GM12873 (cell line): ENCODE results near the gene PTPRT.

Source experiments
- CTCF ChIP-seq: IDR thresholded peaks from 2 replicates; pipeline ENCODE4 v1.5.1; 2012; ENCODE audit warnings: low read depth, mild to moderate bottlenecking, moderate library complexity, low read length, control low read depth; ENCODE audit not compliant: insufficient read depth; ENCODE audit errors: missing control alignments

PTPRT gene

GRCh38 chr20:42295592-42295991, 894.1 kb downstream of the PTPRT start:
- no peak for TF ChIP-seq CTCF

DNA sequence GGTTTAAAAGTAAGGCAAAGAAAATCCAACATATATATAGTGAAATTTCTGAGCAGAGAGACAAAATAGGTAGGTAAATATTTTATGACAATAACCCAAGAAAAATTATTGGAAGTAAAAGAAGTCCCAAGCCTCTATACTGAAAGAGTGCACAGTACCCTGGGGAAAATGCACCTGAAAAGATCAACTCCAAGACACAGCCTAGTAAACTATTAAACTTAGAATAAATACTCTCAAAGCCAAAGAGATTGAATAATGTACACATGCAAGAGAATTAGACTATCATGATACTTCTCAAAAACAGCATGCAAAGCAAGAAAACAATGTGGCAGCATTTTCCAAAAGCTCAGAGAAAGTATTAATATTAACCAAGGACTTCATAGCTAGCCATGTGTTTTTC, 894.7 kb downstream of the PTPRT start:
- no peak for TF ChIP-seq CTCF

GRCh38 chr20:42281801-42282200, 907.9 kb downstream of the PTPRT start:
- no peak for TF ChIP-seq CTCF

DNA sequence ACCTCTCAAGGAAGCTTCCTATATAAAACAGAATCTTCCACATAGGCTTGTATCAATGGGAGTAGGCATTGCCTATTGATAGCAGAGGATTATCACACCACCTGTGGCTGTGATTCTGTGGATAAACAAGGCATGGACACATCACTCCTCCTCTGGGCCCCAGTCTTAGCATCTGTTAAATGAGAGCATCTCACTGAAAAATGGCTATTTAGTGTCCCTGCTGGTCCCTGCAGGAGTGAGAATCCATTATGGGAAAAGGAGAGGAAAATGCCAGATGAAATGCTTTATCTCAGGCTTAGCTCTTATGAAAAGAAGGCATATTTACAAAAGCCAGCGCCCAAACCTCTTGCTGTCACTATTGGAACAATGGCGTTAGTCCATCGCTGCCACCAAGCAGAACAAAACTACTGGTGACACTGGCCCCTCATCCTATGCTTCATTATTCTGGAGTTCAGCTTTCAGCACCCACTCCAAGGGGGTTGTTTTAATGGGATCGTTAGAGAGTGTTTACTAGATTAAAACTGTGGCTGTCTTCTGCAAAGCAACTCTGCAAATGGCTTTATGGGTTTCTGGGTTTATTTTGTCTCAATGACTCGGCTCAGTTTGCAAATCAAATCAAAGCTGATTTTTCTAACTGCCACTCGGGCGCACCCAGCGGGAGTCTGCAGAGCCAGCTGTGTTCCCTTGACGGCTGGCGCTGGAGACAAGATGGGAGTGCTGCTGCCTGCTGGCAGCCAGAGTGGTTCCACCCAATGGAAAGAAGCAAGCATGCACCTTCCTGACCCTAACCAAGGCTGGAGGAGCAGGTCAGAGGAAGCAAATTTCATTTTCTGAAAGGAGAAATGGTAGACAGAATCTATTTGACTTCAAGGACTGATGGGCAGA, 912.7 kb downstream of the PTPRT start:
- no peak for TF ChIP-seq CTCF

- no peak for TF ChIP-seq CTCF
Observed at GRCh38 chr20:42274986-42275385, 914.7 kb downstream of the PTPRT start.

- no peak for TF ChIP-seq CTCF
Observed at GRCh38 chr20:42272516-42272915, 917.2 kb downstream of the PTPRT start.

DNA sequence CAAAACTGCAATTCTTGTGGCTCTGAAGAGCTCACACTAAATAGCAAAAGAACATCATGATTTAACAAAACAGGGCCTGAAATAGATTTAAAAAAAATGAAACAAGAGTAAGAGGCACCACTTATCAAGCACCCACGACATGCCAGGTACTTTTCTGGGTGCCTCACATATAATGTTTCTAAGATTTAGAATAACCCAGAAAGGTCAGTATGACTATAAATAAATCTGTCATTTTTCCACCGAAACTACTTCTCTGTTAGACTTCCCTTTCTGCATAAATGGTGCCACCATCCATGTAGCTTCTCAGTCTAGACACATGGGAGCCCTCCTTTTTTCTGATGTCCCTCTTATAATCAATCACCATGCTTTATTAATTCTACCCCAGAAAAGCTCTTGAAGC, 919.2 kb downstream of the PTPRT start:
- no peak for TF ChIP-seq CTCF
